HG03095 (cell line): Measurements from ENCODE around the gene CASTOR1.

Experiments used
- ATAC-seq: cut with Tn5 transposase; IDR thresholded peaks from one replicate; pipeline ENCODE4 v1.9.1; 2021; ENCODE audit warnings: moderate library complexity; ENCODE audit not compliant: unreplicated experiment

CASTOR1 gene

DNA sequence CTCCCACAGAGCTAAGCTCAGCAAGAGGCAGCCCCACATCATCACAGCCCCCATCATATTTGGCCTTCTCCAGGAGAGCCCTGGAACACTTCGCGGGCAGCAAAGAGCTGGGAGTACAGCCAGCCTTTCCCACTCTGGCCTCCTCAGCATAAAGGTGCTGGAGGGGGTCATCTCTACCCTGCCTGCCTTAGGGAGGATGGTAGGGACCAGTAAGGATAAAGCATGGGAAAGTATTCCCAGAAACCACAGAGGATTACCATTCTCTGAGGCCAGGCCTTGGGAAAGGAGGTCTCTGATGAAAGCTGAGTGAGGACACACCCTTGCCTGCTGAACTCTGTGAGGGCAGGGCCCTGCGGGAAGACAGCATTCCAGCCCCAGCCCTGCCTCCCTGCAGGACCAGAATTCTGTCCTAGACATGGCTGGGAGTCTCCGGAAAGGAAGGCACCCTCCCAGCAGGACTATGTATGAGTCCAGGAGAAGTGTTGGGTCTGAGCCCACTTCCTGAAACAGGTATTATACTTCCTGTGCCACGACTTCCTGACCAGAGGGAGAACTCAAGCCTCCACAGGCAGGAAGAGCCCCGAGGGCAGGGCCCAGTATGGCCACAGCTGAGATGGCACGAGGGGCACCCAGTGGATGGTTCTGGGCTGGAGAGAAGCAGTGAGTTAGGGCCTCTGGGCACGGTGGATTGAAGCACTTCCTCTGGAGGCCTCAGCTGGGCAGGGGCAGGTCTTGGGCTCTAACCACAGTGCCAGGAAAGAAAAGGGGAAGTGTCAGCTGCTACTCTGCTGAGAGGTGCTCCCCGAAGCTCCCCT lies 12.9 kb upstream of the CASTOR1 start:
- no peak for ATAC-seq

- ATAC-seq, result no peak
Measured at GRCh38 chr22:30299322-30299721, 10.0 kb upstream of the CASTOR1 start.

DNA sequence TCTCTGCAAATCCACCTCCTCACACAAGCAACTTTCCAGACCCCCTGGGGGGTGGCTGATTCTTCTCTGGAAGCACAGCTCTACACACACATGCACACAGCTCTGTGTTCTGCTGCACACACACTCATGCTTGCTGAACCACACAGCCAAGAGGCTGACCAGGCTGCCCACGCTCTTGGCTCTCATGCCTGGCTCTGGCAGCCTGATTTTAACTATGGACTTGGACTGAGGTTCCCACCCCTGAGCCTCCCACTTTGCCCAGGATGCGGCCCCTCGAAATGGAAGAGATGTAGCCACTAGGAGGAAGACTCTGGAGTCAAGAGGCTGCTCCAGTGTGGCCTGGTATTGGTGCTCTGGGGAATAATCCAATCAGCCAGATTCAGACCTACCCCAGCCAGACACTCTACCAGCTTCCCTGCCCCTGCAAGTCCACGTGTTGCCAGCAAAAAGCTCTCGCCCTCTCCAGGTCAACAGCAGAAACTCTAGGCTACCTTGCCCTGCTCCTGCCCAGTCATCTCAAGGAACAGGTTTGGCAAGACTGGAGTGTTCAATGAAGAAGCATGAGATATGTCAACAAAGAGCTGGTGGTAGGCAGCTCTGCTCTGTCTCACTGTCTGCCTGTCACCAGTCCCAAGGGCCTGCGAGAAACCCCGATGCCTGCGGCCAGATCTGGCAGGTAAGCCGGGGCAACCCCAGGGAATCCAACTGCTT lies 8.8 kb upstream of the CASTOR1 start:
- no peak for ATAC-seq

- ATAC-seq, result no peak
Measured at GRCh38 chr22:30297276-30297990, 8.1 kb upstream of the CASTOR1 start.

DNA sequence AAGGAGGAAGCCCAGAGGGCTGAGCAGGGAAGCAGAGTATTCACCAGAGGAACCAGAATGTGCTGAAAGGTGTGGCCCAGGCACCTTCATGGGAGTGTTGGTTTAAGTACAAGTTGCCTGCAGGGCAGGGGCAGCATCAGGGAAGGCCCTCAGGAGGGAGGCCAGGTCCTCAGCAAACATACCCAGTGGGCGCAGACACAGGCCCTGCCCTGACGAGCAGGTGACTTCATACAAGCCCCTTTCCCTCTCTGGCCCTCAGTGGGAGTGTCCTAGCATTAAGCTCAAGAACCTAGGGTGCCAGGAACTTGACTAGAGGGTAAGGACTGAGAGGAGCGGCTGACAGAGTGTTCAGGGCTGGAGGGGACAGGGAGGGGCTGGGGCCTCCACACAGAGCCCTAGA lies 7.5 kb upstream of the CASTOR1 start:
- ATAC-seq, result no peak

- ATAC-seq, result no peak
Measured at GRCh38 chr22:30296324-30296723, 7.0 kb upstream of the CASTOR1 start.

- ATAC-seq, result no peak
Measured at GRCh38 chr22:30295576-30295975, 6.3 kb upstream of the CASTOR1 start.

DNA sequence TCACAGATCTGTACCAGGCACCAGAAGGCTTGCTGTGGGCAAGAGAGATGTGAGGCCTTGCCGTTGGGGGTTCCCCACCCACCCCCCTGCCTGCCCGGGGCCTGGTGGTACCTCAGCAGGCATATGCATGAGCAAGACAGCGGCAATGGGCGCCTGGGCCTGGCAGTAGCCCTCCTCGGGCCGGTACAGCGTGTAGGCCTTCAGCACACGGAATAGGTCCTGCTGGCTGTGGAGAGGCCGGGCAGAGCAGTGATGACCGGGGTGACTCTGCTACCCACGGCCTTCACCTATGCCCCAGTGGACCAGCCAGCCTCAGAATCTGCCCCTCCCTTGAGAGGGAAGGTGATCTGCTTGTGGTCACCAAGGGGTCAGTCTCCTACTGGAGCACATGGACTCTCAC lies 5.5 kb upstream of the CASTOR1 start:
- ATAC-seq, result no peak

DNA sequence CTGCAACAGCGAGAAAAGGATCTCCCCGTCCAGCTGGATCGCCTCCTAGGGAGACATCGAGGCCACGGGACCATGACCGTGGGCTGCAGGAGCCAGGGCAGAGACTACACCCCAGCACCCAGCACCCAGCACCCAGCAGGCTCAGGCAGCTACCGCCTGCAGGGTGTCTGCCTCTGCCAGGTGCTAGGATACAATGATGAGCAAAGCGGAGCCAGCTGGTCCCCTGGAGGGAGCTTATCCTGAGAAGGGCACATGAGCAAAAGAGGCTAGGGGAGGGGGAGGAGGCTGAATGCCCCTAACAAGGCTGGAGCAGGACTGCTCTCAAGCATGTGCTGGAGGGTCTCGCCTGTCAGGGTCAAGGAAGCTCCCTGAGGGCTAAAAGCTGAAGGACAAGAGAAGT lies 4.8 kb upstream of the CASTOR1 start:
- ATAC-seq, result no peak

GRCh38 chr22:30293026-30293425 lies 3.7 kb upstream of the CASTOR1 start:
- no peak for ATAC-seq

GRCh38 chr22:30292069-30292970 lies 3.0 kb upstream of the CASTOR1 start:
- no peak for ATAC-seq

GRCh38 chr22:30291058-30291892 lies 2.0 kb upstream of the CASTOR1 start:
- ATAC-seq, result no peak

GRCh38 chr22:30290342-30291057 lies 1.2 kb upstream of the CASTOR1 start:
- no peak for ATAC-seq

DNA sequence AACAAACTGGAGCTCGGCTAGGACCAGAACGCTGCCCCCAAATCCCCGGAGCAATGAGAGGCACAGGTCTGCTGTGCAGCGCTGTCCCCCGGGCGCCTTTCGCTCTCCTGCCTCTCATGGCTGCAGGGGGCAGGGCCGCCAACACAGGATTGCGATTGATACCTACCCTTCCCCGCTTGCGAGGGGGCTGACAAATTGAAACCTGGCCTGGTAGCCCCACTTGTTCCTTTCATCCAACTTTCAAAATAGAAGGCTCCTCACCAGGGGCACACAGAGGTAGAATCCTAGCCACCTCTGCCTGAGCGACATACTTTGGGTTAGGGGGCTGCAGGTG lies 642 bp upstream of the CASTOR1 start:
- ATAC-seq, result peak; percentile 13

DNA sequence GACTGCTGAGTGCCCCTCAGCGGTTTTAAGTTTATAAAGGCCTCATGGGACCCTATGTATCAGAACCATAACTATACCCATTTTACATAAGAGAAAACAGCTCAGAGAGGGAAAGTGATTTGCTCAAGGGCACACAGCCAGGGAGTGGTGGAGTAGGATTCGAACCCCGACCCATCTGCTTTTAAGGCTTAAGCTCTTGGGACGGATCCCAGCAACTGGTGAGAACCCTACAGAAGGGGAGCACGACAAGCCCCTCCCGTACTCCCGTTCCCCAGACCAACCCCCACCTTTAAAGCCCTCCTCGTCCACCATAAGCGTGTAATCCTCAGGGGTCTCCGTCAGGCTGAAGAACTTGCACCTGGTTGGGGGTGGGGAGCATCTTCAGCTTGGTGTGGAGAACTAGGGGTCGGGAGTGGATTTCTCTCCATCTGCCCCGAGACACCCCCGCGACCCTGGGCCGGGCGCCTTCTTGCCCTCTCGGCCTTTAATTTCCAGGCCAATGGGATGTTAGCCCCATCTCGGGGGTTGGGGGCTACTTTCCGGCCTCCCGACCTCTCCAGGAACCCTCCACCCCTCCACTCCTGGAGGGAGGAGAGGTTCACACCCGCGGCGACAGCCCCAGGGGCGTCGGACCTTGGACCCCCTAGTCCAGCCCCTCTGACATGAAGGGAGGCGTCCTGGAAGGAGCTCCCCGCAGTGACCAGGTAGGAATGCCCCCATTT lies 725 bp downstream of the CASTOR1 start:
- ATAC-seq, result no peak

DNA sequence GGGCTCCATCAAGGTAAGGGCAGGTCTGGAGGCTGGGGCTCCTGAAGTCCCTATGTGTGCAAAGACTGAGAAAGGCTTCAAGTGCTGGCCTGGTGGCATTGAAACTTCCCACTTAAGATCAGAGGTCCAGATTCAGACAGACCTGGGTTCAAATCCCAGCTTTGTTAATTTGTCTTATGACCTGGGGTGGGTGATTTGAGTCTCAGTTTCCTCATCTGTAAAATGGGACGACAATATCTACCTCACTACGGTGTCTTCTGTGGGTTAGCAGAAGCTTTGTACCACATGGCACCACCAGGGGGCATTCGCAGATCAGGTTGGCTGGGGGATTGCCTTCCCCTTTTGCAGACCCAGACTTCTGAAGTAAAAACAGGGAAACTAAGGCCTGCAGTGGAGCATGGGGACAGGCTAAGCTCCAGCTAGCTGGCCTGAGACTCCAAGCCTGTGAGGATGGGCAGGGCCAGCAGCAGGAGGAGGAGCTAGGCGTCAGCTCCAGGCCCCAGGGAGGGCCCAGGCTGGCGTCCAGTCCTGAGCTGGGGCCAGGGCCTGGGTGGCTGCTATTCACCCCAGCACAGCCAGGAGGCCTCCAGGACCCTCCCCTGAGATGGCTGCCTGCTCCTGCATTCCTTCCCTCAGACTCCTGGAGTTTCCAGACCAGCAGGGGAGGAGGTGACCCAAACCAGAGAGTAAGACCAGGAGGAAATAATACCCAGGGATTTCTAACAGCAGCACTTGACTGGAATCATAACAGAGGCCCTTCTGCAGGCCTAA lies 1.5 kb downstream of the CASTOR1 start:
- peak; percentile 32 for ATAC-seq

DNA sequence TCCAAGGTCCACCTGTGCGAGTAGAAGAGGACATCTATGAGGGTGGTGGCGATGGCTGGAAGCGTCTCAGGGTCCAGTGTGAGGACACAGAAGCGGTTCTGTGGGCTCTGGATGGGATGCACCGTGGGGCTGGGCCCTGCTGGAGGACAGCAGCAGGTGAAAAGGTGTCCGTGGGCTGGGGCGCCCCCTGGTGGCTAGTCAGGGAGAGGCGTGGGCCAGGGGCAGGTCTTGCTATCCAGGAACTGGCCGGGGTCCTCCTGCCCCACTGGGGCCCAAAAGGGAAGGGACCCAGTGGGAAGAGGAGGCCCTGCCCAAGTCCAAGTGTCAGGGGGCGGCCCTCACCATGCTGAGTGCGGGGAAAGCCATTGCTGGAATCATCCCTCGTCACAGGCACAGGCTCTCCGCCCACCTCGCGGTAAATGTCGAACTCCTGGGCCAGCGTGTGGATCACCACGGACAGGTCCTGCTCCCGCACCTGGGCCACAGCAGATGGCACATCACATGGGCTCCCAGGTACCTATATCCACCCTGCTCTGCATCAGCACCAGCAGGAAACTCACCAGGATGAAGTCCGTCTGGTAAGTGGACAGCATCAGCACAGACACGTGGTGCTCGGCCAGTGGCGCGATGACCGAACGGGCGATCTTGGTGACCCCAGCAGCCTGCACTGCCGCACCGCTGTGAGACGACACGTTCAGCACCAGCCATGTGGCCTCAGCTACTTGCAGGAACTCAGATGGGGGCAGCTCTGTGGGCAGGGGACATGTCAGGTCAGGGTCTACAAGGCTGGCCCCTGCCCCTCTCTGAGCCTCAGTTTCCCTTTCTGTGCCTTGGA lies 2.3 kb downstream of the CASTOR1 start:
- ATAC-seq, result no peak
